ENCODE measurements around the gene FBLN2.
"Not testable (repeated sequence)": the region's sequence is repeated elsewhere in the genome, so short reads cannot be mapped to it uniquely, and the experiment has no call there.

Gene FBLN2

DNA sequence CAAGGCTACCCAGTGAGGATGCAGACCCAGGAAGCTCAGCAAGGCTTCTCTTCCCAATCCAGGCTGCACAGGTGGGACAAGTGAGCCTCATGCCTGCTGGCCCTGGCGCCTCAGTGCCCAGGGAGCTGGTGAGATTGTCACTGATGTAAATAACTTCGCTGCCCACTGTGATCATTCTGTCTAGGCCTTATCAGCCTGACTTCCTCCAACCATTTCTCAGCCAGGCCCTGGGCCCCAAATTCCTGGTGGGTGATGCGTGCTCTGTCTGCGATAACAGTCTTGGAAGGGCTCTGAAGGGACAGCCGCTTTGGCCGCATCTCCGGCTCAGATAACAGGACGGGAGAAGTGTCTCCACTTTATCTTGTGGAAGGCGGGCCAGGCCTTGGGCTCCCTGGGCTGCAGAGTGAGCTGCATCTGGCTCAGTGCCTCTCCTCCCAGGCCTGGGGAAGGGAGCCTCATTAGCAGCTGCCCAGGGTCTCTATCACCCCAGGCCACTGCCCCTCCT lies 2.2 kb upstream of the FBLN2 start:
- H3K4me3 ChIP-seq (ENCODE audit: low read depth, low read length), result no peak overlapping the region

DNA sequence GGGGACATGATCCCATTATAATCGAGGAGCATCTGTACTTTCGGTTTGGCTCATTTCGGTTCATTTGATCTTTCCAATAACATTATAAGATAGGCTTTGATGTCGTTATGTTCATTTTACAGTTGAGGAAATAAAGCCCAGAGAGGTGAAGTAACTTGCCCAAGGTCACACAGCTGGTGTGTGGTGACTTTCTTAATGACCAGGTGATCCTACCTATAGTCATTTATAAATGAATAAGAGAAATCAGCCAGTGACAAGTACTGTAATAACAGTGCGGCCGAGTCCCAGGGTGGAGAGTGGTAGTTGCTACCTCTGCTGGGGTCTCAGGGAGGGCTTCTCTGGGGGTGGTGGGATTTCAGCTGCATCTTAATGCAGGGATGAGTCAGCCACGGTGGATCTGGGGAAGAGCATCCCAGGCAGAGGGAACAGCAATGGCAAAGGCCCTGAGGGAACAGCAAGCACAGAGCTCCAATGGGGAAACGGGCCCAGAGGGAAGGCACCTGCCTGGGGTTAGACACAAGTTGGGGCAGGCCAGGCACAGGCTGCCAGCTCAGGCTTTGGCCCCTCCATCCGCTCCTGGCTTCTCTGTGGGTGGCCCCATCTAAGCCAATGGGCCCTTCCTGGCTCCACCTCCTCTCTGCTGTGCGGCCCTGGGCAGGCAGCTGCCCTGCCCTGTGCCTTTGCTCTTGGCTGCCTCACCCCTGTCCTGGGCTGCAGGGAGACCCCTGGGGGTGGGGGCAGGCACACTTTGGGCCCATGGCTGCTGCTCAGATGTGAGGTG lies 1.1 kb upstream of the FBLN2 start:
- no peak overlapping the region for H3K4me3 ChIP-seq (ENCODE audit: low read depth, low read length)

DNA sequence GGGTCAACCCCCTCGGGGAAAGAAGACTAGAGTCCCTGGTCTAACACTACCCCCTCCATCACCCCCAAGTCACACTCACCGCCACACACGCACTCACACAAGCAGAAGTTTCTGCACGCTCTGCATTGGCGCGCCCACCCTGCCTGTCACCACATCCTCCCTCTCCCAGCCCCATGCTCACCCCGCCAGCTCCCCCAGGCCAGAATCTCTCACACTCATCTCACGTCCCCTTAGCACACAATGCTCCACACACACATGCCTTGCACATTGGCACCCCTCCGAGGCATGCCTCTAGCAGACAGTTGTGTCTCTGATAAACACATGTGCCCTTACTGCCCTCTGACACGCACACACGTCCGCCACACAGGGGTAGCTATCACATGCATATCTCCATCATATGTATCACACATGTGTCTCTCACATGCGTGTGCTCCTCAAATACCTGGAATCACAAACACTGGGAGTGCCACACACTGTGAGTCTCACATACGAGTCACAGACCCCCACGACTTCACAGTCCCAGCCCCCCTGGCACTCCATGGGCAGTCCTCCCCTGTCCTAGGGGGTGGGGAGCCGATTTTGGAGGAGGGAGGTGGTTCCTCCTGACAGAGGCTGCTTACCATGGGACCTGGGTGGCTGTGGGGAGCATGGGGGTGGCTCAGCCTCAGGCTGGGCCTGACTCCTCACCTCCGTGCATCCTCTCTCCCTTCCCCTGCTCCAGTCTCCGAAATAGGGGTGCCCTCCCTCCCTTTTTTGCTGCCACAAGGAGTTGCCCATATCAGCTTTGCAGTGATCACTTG lies 898 bp downstream of the FBLN2 start:
- no peak overlapping the region for H3K4me3 ChIP-seq (ENCODE audit: low read depth, low read length)

DNA sequence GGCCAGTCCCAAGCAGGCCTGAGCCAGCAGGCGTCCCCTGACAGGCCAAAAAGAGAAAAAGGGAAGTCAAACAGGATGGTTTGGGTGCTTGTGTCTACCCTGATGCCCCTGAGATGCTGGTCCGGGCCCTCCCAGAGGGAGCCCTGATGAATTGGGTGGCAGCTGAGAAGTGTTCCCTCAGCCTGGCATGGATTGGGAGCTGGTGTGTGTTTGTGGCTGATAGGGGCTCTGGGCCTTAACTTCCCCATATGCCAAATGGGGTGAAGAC lies 1.4 kb downstream of the FBLN2 start:
- H3K4me3 ChIP-seq (ENCODE audit: low read depth, low read length), result no peak overlapping the region

DNA sequence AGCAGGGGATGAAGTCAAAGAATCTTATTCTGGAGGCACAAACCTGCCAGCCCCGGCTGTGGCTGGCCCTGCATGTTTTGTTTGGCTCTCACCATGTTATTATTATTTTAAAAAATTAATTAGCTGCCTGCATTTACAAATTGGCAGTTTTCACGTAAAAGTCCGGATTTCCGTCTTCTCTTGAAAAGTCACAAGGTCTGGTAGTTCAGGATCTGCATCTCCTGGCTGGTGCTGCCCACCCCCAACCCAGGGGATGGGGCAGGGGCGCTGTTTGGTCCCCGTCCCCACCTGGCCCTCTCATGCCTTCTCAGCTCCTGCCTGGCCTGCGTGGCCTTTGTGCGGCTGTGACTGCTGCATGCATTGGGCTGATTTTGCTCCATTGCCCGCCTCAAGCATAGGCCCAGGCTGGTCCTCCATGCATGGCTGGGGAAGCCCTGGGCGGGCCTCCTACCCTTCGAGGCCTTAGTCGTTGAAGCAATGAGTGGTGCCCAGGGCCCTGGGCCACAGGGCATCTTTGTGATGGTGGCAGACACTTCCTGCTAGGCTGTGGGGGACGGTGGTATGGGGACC lies 2.0 kb downstream of the FBLN2 start:
- H3K4me3 ChIP-seq (ENCODE audit: low read depth, low read length), result no peak overlapping the region

DNA sequence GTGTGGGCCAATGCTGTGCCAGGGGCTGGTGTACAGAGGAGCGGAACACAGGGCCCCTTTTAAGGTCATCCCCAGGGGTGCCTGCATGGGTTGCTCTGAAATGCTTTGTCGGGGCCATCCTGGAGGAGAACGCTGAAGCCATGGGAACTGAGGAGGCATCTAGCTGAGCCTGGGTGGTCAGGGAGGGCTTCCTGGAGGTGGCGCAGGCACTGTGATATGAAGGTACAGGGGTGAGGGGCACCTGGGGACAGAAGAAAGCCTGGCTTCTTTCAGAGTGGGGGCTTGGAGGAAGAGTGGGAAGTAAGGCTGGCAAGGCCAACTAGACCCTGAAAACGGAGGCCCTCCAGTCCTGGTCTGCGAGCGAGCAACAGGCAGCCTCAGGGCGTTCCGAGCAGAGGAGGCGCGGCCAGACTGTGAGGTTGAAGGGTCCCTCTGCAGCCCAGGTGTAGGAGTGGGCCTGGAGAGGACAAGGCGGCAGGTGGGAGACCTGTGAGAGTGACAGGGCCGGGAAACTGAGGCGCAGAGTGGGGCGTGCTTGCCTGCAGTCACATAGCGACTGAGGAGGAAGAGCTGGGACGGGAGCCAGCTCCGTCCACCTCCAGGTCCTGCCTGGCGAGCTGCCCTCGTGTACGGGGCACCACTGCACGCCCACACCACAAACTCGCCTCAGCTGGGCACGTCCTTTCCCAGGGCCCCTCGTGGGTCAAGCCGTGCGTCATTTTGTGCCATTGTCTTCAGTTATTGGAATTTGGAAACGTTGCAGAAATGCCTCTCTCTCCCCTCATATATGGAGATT lies 4.1 kb downstream of the FBLN2 start:
- H3K4me3 ChIP-seq (ENCODE audit: low read depth, low read length), result no peak overlapping the region

DNA sequence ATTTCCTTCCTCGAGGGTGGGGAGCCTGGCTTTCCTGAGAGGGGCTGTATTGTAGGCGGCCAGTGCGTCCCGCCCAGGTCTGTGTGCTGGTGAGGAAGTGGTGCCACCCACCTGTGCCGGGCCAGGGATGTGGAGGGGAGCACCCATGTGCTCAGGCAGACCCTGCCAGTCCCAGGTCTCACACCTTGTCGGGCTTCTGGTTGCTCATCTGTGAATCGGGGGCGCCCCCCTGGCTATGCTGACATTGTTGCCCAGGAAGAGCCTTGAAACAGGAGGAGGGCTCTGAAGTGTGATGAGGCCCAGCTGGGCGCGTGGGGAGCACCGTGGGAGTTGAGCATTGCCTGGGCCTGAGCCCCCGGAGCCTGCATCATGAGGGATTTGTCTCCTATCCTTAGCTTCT lies 4.8 kb downstream of the FBLN2 start:
- no peak overlapping the region for H3K4me3 ChIP-seq (ENCODE audit: low read depth, low read length)

DNA sequence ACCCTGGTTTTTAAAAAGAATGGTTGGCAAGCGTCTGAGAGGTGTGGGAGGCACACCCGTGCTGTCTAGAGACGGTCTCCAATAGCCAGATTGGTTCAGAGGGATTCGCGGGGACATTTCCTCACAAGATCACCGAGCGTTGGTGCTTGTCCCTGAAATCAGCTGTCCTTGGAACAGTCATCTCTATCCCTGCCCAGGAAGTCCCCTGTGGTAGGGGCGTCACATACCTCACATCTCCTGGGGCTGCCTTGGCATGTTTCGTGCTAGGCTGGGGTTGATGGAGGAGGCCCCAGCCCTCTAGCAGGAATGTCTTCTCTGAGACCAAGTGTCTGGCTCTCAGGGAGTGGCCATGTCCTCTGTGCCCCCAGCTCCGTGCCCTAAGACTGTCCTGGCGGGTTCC lies 6.8 kb downstream of the FBLN2 start:
- no peak overlapping the region for H3K4me3 ChIP-seq (ENCODE audit: low read depth, low read length)

DNA sequence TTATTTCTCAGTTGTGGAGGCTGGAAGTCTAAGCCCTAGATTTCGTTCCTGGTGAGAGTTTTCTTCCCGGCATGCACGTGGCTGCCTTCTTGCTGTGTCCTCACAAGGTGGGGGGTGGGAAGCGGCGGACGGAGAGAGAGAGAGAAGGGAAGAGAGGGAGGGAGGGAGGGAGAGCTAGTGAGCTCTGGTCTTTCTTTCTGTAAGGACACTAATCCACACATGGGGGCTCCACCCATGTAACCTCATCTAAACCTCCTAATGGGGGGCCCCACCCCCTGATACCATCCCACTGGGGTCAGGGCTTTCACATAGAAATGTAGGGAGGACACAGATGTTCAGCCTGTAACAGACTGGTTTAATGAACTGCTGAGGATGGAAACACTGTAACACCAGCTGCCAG lies 7.3 kb downstream of the FBLN2 start:
- H3K4me3 ChIP-seq (ENCODE audit: low read depth, low read length), result no peak overlapping the region

DNA sequence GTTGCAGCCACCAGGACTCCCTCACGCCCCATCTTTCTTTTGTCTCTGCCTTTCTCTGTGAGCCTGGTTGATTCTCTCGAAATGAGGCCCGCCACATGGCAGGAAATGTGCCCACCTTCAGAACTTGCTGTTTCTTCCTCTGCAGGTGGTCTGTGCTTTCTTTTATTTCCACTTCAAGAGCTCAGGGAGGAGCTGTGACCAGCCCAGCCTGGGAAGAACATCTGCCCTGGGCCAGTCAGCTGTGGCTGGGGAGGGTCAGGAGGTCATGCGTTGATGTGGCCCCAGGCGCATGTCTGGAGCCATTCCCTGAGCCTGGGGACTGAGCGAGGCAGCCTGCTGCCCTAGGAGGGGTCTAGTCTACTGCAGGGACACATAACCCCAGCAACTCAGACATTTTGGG lies 8.0 kb downstream of the FBLN2 start:
- H3K4me3 ChIP-seq (ENCODE audit: low read depth, low read length), result no peak overlapping the region

DNA sequence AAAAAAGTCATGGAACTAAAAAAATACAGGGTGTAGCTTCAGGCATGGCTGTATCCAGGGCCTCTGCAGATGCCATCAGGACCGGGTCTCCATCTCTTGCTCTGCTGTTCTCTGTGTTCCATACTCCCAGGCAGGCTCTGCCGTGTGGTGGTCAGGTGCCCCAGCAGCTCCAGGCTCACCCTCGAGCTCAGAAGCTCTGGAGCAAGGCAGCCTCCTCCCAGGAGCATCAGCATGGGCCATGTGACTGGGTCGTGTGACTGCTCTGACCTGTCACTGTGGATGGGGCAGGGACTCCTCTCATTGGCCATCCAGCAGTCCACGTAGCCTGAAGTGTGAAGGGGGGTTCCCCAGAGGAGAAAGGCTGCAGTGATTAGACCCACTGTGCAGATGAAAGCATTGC lies 8.5 kb downstream of the FBLN2 start:
- H3K4me3 ChIP-seq (ENCODE audit: low read depth, low read length), result no peak overlapping the region

DNA sequence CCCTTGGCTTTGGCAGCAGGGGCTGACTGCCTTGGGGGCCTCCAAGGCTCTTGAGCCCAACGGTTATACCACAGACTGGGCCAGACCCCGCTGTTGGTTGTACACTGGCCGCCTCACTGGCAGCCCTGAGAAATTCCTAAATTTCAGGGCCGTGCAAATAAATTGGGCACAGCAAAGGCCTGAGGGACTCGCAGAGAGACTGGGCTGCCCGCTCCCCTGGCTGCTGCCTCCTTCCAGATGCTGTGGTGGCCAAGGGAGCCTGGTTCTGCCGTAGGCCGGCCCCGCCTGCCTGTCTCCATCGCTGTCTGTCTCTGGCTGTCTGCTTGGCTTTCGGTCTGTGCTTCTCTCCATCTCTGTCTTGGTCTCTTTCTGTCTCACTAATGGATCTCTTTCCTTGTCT lies 9.0 kb downstream of the FBLN2 start:
- H3K4me3 ChIP-seq (ENCODE audit: low read depth, low read length), result no peak overlapping the region

DNA sequence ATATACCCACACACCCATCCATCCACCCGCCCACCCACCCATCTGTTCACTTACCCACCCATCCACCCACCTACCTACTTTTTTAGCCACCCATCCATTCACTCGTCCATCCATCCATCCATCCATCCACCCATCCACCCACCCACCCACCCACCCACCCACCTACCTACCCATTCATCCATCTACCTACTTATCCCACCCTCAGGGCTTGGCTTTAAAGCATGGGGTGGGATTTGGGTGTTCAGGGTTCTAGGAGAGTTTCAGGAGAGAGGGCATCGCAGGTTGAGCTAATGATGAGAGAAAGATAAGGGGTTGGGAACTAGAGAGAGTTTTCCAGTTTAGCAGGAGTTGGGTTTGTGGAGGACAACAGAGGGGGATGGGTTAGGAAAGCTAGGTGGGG lies 9.7 kb downstream of the FBLN2 start:
- no peak overlapping the region for H3K4me3 ChIP-seq (ENCODE audit: low read depth, low read length)

DNA sequence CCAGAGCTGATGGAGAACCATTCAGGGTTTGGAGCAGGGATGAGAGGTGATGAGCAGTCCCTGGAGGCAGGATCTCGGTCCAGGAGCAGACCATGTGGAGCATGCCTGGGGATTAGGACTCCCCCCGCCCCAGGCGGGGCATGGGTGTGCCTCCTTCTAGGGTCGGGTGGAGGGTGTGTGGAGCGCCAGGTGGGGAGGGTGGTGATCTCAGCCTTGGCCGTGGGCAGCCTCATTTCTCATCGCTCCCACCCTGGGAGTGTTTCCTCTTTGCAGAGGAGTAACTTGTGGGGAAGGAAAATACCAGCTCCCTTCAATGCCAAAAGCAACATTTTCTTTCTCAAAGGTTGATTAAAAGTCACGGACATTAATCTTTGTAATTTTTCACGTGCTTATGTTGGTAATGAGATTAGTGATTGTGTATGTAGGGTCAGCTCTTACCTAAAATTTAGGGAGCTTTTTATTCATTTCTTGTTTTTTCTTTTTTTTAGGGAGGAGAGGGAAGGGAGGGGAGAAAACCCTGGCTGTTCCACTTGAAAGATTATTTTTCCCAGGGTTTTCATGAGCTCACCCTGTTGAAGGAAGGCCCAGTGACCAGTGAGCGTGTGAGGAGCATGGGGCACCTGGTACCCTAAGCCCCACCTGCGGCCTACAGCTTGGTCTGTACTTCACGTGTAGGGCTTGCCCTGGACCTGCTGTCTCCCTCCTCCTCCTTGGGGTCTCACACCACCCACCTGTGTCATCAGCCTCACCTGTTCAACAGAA lies 11.0 kb downstream of the FBLN2 start:
- H3K4me3 ChIP-seq (ENCODE audit: low read depth, low read length), result no peak overlapping the region

DNA sequence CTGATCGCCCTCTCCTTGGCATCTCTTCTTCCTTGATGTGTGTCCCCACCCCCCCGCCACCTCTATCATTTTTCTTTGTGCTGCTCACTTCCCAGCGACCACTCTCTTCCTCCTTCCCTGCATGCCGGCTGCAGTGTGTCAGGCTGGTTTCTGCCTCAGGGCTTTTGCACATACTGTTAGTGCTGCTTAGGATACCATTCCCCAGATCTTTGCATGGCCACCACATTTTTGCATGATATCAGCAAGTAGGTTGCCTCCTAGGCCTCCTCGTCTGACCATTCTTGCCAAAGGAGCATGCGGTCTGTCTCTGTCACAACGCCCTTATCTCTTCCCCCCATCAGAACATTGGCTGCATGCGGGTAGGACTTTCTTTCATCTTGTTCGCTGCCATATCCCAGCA lies 12.5 kb downstream of the FBLN2 start:
- H3K4me3 ChIP-seq (ENCODE audit: low read depth, low read length), result no peak overlapping the region

DNA sequence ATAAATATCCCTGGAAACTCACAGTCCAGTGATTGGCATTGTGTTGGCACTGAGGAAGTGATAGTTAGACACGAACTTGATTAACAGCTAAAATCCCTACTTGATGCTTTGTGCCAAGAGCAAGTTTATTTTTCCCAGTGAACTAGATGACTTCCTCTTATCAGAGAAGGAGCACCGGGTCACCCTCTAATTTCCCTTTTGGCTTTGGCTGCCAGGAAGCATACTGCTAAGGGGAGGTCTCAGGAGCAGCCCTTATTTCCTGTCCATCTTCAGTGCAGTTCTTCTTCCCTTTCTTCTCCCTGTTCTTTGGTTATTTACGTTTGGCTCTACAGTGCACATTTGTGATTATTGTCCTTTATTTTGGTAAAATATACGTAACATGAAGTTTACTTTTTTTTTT lies 13.0 kb downstream of the FBLN2 start:
- no peak overlapping the region for H3K4me3 ChIP-seq (ENCODE audit: low read depth, low read length)

DNA sequence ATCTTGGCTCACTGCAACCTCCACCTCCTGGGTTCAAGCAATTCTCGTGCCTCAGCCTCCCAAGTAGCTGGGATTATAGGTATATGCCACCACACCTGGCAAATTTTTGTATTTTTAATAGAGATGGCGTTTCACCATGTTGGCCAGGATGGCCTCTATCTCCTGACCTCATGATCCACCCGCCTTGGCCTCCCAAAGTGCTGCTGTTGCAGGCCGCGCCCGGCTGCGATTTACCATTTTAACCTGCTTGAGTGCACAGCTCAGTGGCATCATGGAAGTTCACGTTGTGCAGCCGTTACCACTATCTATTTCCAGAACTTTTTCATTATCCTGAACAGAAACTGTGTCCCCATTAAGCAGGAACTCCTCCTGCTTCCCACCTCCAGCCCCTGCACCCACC lies 13.5 kb downstream of the FBLN2 start:
- H3K4me3 ChIP-seq (ENCODE audit: low read depth, low read length), result not testable (repeated sequence)

DNA sequence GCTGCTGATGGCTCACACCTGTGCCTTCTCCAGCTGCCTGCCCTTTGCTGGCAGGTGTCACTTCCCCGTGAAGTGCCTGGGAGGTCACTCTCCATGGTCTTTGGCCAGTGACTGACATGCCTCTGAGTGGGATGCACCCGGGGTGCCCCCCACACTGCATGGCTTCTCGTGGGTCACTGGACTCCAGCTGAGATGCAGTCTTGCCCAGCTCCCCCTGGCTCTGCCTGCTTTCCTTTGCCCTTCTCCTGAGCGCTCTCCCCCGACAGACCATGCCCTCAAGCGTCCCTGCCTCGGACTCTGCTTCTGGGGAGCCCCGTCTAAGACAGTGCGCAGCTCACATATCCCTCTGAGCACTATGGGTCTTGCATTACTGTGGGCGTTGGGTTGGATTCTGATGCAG lies 14.4 kb downstream of the FBLN2 start:
- H3K4me3 ChIP-seq (ENCODE audit: low read depth, low read length), result no peak overlapping the region

DNA sequence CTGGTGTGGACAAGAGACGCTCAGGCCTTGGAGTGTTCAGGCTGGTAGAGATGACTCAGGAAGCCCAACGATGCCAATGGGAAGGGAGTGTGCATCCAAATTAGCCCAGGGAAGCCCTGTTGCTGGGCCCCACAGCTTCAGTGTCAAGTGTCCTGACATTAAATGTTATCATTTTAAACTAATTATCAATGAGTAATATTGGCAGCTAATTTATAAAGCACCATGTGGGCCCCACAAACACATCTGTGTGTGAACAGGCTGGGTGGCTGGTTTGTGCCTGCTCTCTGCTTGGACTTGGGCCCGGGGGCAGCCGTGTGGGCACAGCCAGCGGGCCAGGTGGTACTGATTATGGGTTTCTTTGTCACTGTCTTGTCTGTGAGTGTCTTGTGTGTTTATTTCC lies 15.0 kb downstream of the FBLN2 start:
- H3K4me3 ChIP-seq (ENCODE audit: low read depth, low read length), result no peak overlapping the region

DNA sequence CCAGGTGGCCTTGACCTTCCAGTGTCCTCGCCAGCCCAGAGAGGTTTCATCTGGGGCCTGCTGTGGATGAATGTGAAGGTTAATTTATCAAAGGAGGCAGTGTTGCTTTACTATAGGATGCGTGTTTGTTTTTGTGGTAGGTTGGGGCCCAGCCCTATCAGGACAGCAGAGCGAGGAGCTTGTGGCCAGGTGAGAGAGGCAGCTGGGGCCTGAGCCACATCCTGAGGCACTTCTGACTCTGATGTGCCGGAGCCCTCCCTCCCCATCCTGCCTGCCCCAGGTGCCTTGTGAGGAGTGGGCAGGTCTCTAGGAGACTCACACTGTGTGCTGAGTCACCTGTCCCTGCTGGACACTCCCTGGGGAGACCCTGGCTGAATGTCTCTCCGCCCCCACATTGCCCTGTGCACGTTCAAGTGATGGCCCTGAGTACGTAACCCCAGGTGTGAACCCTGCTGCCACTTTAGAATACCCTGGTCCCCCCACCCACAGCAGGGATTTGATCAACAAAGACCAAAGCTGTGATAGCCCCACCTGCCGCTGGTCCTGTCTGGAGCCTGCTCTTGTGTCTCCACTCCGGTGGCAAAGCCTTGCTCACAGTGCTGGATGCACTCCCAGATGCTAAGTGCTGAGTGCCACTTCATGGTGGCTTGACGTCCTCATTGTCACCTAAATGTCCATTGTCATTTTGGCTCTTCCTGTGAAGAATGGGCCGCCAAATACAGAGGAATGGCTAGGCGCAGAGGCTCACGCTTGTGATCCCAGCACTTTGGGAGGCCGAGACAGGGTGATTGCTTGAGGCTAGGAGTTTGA lies 16.0 kb downstream of the FBLN2 start:
- no peak overlapping the region for H3K4me3 ChIP-seq (ENCODE audit: low read depth, low read length)

All from iPS-11a (cell line).